SK-N-MC (cell line): Measurements from ENCODE around the gene SP2.

Source experiments
- EZH2 ChIP-seq: fragments of 200-600 bp; sonication (generic); IDR thresholded peaks from one replicate; pipeline ENCODE4 v1.6.1; 2017; ENCODE audit warnings: antibody characterized with exemption
- FOXP2 ChIP-seq: optimal IDR thresholded peaks from 2 replicates; pipeline ENCODE3; 2011; ENCODE audit warnings: mild to moderate bottlenecking, moderate library complexity; ENCODE audit not compliant: insufficient read depth; ENCODE audit errors: extremely low read length, control extremely low read depth
- POLR2AphosphoS5 ChIP-seq: IDR thresholded peaks from 2 replicates; pipeline ENCODE4 v1.6.1; 2012; ENCODE audit warnings: mild to moderate bottlenecking, low read depth, low read length, borderline replicate concordance

DNA sequence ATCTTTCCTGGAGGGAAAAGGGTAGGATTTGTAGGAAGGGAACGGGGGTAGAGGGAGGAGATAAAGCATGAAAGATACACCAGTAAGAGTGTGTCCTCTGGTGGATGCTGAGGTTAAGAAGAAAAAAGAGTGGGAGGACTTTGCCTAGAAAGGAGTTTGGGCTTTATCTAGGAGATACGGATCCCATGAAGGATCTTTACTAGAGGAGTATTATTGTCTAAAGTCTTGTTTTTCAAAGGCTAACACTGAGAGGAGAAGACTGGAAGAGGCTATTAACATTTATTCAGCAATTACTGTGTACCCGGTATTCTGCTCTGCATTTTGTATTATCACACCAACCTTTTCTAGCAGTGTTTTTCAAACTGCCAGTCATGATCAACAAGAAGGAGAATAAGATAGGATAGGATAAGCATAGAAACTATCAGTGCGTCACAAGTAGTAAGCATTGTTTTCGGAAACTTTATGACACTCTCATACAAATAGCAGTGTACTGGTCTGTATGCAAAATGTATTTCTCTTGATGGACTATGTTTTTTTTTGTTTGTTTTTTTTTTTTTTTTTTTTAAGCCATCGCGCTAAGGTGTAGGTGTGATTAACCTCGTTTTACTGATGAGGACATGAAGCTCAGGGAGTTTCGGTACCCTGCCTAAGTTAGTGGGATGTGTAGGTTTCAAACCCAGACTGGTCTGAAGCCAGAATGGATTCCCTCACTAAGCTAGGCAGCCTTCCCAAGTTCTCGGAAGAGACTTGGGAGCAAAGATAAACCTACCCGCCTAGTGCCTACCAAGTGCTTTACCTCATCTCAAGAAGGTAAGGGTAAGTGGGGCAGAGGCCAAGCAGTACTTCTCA is 1.3 kb upstream of the SP2 start:
- TF ChIP-seq POLR2AphosphoS5 (no peak), EZH2 (no peak), FOXP2 (no peak)
